IPS-20b (cell line): ENCODE data around the gene BMI1.
"Not testable (repeated sequence)": the region's sequence is repeated elsewhere in the genome, so short reads cannot be mapped to it uniquely, and the experiment has no call there.

Experiments used
- H3K27ac ChIP-seq: one replicate; pipeline ENCODE4 v1.5.1; 2013; ENCODE audit warnings: low read length
- H3K27me3 ChIP-seq: 2 replicates; pipeline ENCODE4 v1.6.1; 2013; ENCODE audit warnings: mild to moderate bottlenecking, low read length, inconsistent platforms; ENCODE audit not compliant: insufficient read depth
- H3K36me3 ChIP-seq: 2 replicates; pipeline ENCODE4 v1.6.1; 2013; ENCODE audit warnings: low read depth, mild to moderate bottlenecking, inconsistent platforms, low read length, moderate library complexity; ENCODE audit not compliant: insufficient read depth
- H3K4me1 ChIP-seq: 2 replicates; pipeline ENCODE4 v1.6.1; 2013; ENCODE audit warnings: mild to moderate bottlenecking, control low read depth, inconsistent platforms, low read length, moderate library complexity; ENCODE audit not compliant: insufficient read depth
- H3K4me3 ChIP-seq: 2 replicates; pipeline ENCODE4 v1.5.1; 2013; ENCODE audit warnings: mild to moderate bottlenecking, low read length, inconsistent platforms
- H3K9ac ChIP-seq: 2 replicates; pipeline ENCODE4 v1.6.1; 2013; ENCODE audit warnings: low read depth, mild to moderate bottlenecking, inconsistent platforms, low read length, moderate library complexity
- H3K9me3 ChIP-seq: 2 replicates; pipeline ENCODE4 v1.6.1; 2013; ENCODE audit warnings: mild to moderate bottlenecking, low read depth, low read length, inconsistent platforms; ENCODE audit not compliant: insufficient read depth

Gene BMI1

GRCh38 chr10:22309180-22310000 lies 11.5 kb upstream of the BMI1 start:
- H3K36me3 ChIP-seq: no peaks in the 10 kb centered on the region
- no peak overlapping the region for H3K4me3 ChIP-seq
- no peak overlapping the region for H3K9ac ChIP-seq
- H3K27ac ChIP-seq: no peak overlapping the region
- H3K9me3 ChIP-seq: no peaks in the 10 kb centered on the region
- H3K27me3 ChIP-seq: peaks cover 17% of the 10 kb centered on the region
- H3K4me1 ChIP-seq: no peaks in the 10 kb centered on the region

DNA sequence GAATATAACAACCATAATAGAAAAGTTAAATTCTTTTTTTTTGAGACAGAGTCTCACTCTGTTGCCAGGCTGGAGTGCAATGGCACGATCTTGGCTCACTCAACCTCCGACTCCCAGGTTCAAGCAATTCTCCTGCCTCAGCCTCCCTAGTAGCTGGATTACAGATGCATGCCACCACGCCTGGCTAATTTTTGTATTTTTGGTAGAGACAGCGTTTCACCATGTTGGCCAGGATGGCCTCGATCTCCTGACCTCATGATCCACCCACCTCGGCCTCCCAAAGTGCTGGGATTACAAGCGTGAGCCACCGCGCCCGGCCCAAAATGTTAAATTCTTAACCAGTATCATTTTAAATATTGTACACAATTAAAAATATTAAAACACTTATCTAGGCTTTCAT lies 10.9 kb upstream of the BMI1 start:
- H3K4me3 ChIP-seq, H3K27ac ChIP-seq, H3K4me1 ChIP-seq, H3K36me3 ChIP-seq, H3K9me3 ChIP-seq, H3K9ac ChIP-seq: not testable (repeated sequence)
- peaks cover 23% of the 10 kb centered on the region for H3K27me3 ChIP-seq

DNA sequence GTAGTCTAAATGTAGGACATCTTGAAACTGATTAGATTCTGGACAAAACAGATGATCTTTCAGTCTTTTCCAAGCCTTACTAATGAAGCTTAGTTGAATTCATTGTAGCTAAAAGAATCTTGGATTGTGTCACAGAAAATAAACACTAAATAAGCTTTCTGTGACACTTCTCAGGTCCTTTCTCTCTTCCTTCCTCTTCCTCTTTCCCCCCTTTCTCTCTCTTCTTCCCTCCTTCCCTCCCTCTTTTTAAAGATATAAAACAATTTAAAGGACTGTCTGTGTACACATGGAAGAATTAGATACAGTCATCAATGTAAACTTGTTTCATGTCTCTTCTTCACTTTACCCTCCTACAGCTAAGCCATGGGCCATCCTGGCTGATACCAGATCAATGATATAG lies 10.0 kb upstream of the BMI1 start:
- Histone ChIP-seq H3K9ac (no peak overlapping the region), H3K27me3 (peaks cover 31% of the 10 kb centered on the region), H3K27ac (no peak overlapping the region), H3K4me3 (no peak overlapping the region), H3K36me3 (no peaks in the 10 kb centered on the region), H3K9me3 (no peaks in the 10 kb centered on the region), H3K4me1 (peaks cover 4% of the 10 kb centered on the region; the same call in 1 of the 2 replicates)

DNA sequence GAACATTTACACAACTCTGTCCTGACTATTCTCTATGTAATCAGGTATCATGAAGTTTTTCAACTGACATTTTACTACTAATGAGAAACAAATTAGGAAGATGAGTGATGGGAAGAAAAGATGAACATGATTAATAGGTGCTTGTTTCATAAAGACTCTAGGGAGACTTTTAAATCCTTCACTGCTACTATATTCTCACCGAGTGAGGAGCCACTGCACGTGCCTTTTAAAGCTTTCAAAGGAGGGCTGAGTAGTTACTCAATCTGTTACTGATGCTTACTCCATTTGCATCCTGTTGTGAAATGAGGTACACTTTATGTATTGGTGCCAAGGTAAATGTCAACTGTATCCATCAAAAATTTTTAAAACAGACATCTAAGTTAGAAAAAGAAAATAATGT lies 6.0 kb upstream of the BMI1 start:
- Histone ChIP-seq H3K36me3 (no peaks in the 10 kb centered on the region), H3K27me3 (peaks cover 65% of the 10 kb centered on the region), H3K9ac (no peak overlapping the region), H3K4me1 (peaks cover 19% of the 10 kb centered on the region; the same call in 1 of the 2 replicates), H3K4me3 (no peak overlapping the region), H3K9me3 (no peaks in the 10 kb centered on the region), H3K27ac (no peak overlapping the region)

DNA sequence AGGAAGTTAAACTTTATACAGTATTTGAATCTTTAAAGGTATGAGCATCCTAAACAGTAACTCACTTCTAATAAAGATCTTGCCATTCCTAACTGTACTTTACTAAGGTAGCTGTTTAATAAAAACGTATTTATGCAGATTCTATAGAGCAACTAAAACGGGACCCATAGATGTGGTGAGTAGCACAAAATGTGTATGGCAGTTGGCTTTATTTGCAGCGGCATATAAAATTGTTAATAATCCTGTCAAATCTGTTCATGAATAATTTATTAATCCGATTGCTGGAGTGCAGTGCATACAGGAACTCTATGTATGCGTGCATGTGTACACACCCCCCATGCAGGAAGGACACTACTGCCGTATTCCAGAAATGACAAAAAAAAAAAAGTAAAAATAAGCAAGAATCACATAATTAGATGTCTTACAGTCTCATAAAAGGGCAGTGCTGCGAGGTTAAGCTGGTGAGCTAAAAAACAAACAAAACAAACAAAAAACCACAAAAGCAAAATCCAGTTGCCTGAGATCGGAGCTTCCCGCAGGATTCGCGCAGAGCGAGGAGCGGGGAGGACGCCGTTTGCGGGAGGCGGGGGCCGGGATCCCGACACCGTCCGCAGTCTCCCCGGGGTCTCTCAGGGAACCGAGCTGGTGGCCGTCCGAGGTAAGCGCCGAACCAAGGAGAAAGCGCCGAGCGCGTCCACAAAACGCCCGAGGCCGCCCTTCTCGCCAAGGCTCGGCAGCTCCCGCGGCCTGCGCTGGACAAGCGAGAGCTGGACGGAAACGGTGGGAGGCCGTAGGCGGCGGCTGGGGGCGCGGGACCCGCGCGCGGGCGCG lies 5.2 kb upstream of the BMI1 start:
- peak overlapping the region; percentile 72 for H3K4me3 ChIP-seq
- peak overlapping the region; percentile 19; the same call in 1 of the 2 replicates for H3K9ac ChIP-seq
- peaks cover 22% of the 10 kb centered on the region; the same call in 1 of the 2 replicates for H3K4me1 ChIP-seq
- no peak overlapping the region for H3K27ac ChIP-seq
- H3K27me3 ChIP-seq: peaks cover 70% of the 10 kb centered on the region
- no peaks in the 10 kb centered on the region for H3K36me3 ChIP-seq
- no peaks in the 10 kb centered on the region for H3K9me3 ChIP-seq

GRCh38 chr10:22316286-22317075 lies 4.4 kb upstream of the BMI1 start, which contains the start of gene COMMD3:
TSS of gene COMMD3 (plus strand) at chr10:22316388. CDS start at chr10:22316418, 30 bp downstream.
- no peaks in the 10 kb centered on the region for H3K36me3 ChIP-seq
- H3K4me1 ChIP-seq: peaks cover 22% of the 10 kb centered on the region; the same call in 1 of the 2 replicates
- H3K27ac ChIP-seq: no peak within 1 kb of the TSS
- peaks cover 70% of the 10 kb centered on the region for H3K27me3 ChIP-seq
- H3K4me3 ChIP-seq: peak within 1 kb of the TSS; percentile 80
- peak within 1 kb of the TSS; percentile 19; the same call in 1 of the 2 replicates for H3K9ac ChIP-seq
- H3K9me3 ChIP-seq: no peaks in the 10 kb centered on the region

DNA sequence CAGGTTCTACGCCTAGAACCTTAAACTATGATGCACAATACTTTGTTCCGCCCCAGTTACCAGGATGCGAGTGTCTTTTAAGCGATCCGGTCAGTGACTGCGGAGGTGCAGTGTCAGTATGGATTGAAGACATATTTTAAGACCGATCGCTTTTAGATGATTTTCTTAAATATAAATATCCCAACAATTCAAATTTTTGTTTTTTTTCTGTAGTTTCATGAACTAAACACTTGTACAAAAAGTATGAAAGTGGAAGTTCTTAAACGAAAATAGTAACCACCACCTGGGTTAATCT lies 3.9 kb upstream of the BMI1 start:
- Histone ChIP-seq H3K9ac (peak overlapping the region; percentile 16; the same call in 1 of the 2 replicates), H3K9me3 (no peaks in the 10 kb centered on the region), H3K36me3 (no peaks in the 10 kb centered on the region), H3K4me1 (peaks cover 22% of the 10 kb centered on the region; the same call in 1 of the 2 replicates), H3K4me3 (peak overlapping the region; percentile 80), H3K27me3 (peaks cover 73% of the 10 kb centered on the region), H3K27ac (no peak overlapping the region)

- H3K4me3 ChIP-seq: no peak overlapping the region
- H3K4me1 ChIP-seq: peaks cover 22% of the 10 kb centered on the region; the same call in 1 of the 2 replicates
- H3K9ac ChIP-seq: no peak overlapping the region
- H3K36me3 ChIP-seq: no peaks in the 10 kb centered on the region
- H3K27me3 ChIP-seq: peaks cover 80% of the 10 kb centered on the region
- H3K27ac ChIP-seq: no peak overlapping the region
- H3K9me3 ChIP-seq: no peaks in the 10 kb centered on the region
Observed at GRCh38 chr10:22317771-22318565, 2.9 kb upstream of the BMI1 start.

DNA sequence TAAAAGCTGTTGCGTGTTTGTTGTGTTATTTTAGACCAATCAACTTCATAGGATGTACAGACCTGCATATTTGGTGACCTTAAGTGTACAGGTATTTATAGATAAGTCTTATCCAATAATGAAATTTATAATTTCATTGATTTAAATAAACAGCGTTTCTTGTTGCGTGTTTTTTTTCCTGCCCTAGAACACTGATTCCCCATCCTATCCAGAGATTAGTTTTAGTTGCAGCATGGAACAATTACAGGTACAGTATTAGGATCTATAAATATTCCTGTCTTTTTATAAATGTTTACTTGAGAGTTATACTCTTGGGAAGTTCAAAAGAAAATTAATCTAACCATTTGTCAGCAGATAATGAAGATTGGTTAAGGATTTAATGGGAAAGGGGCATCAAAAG lies 2.1 kb upstream of the BMI1 start:
- Histone ChIP-seq H3K27ac (no peak overlapping the region), H3K36me3 (no peaks in the 10 kb centered on the region), H3K4me1 (peaks cover 26% of the 10 kb centered on the region; the same call in 1 of the 2 replicates), H3K4me3 (no peak overlapping the region), H3K9me3 (no peaks in the 10 kb centered on the region), H3K9ac (no peak overlapping the region), H3K27me3 (peaks cover 80% of the 10 kb centered on the region)

DNA sequence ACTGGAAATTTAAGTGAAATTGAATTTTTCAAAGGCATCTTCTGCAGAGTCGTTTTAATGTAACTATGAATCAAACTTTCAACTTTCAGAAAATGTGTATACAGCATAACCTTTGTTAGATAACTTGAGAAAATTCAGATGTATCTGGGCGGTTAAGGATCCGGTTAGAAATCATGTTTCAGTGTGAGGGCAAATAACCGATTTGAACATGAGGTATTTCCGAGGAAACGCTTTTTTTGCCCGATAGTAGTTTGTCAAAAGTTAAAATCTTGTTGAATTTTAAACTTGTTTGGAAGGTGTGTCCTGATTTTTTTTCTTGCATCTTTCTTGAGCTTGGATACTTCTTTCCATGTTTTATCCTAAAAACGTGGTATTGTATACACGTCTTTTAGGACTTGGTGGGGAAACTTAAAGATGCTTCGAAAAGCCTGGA lies 1.3 kb upstream of the BMI1 start:
- Histone ChIP-seq H3K9me3 (no peaks in the 10 kb centered on the region), H3K9ac (no peak overlapping the region), H3K4me1 (peaks cover 33% of the 10 kb centered on the region; the same call in 1 of the 2 replicates), H3K27me3 (peaks cover 80% of the 10 kb centered on the region), H3K36me3 (no peaks in the 10 kb centered on the region), H3K4me3 (no peak overlapping the region), H3K27ac (no peak overlapping the region)
